Measurements from ENCODE around the gene AMER3.

DNA sequence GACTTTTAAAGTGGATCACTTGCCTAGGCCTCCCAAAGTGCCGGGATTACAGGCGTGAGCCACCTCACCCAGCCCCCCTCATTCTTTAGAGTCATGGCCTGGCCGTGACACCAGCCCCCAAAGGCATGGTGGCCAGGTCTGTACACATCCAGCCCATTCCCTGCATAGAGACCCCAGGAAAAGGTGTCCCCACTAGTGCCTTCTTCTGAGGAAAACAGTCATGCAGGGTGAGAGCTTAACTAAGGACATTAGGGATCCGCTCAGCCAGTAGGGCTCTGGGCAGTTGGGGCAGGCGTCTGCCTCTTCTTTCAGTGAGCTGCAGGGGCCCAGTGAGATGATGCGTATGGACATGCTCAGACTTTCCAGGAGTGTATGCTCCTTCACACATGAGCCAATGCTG is 5.7 kb upstream of the AMER3 start:
- TF ChIP-seq, protein P1, sequence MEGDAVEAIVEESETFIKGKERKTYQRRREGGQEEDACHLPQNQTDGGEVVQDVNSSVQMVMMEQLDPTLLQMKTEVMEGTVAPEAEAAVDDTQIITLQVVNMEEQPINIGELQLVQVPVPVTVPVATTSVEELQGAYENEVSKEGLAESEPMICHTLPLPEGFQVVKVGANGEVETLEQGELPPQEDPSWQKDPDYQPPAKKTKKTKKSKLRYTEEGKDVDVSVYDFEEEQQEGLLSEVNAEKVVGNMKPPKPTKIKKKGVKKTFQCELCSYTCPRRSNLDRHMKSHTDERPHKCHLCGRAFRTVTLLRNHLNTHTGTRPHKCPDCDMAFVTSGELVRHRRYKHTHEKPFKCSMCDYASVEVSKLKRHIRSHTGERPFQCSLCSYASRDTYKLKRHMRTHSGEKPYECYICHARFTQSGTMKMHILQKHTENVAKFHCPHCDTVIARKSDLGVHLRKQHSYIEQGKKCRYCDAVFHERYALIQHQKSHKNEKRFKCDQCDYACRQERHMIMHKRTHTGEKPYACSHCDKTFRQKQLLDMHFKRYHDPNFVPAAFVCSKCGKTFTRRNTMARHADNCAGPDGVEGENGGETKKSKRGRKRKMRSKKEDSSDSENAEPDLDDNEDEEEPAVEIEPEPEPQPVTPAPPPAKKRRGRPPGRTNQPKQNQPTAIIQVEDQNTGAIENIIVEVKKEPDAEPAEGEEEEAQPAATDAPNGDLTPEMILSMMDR (IDR thresholded peaks at IDR 0.05; ENCODE audit: low read depth, low read length): no peak
- no peak for TF ChIP-seq POLR2A (IDR thresholded peaks at IDR 0.05; ENCODE audit: extremely low read depth, insufficient read length)
- no peak for TF ChIP-seq MYC (IDR thresholded peaks at IDR 0.05; ENCODE audit: low read depth, low read length)
- TF ChIP-seq, protein P2, sequence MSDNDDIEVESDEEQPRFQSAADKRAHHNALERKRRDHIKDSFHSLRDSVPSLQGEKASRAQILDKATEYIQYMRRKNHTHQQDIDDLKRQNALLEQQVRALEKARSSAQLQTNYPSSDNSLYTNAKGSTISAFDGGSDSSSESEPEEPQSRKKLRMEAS (IDR thresholded peaks at IDR 0.05; ENCODE audit: low read depth, low read length): no peak
